ENCODE data around the gene DCHS2. TPM values are rescaled to one million over a fixed set of nuclear protein-coding genes. Genes with fewer than 3 reads are reported as not detected.

The DCHS2 gene
- total and polyA plus RNA-seq, 2 of the 8 experiments (the other 6 are each of a cell fraction or from before 2014, with no cell fraction given) = 0.54 to 2.6 TPM

- no peak for TF ChIP-seq RXRA (IDR thresholded peaks at IDR 0.05; ENCODE audit: insufficient read depth, low read depth, low read length)
- no peak for TF ChIP-seq SP2 (IDR thresholded peaks at IDR 0.05; ENCODE audit: low read length)
- TF ChIP-seq CHD1 (IDR thresholded peaks at IDR 0.05; ENCODE audit: low read depth, low read length) = no peak
- no peak for TF ChIP-seq NANOG (IDR thresholded peaks at IDR 0.05; ENCODE audit: insufficient read depth, low read depth, low read length, poor library complexity, severe bottlenecking)
Observed at GRCh38 chr4:154360491-154360890, 131.1 kb downstream of the DCHS2 start (continued).

Data from H1 (cell line).